IMR-90 (cell line): ENCODE results near the gene HAS3. TPM values are rescaled to one million over a fixed set of nuclear protein-coding genes. Genes with fewer than 3 reads are reported as not detected.

Source experiments
- ATAC-seq: fragments of 200-7000 bp; cut with Tn5 transposase; 2 replicates; pipeline ENCODE4 v1.9.1; 2020; ENCODE audit warnings: low read depth, mild to moderate bottlenecking, moderate library complexity
- BruUV-seq: library from RNA; stranded (reverse); fragments of 400-500 nt; replicated peaks from 2 replicates; lab custom pipeline; 2021; lab: Mats Ljungman, UMichigan
- CTCF ChIA-PET: fragments of 300-600 bp; formaldehyde crosslinking; extraction: SDS; loops from one replicate; lab custom pipeline; 2021; ENCODE audit warnings: antibody characterized with exemption; lab: Yijun Ruan, JAX
- POLR2A ChIA-PET: fragments of 300-600 bp; sonication (Branson Sonifier 250); formaldehyde crosslinking; loops from one replicate; lab custom pipeline; 2022; ENCODE audit warnings: antibody characterized with exemption; ENCODE audit not compliant: unreplicated experiment; lab: Charles Lee
- DNase-seq: peaks from one replicate; pipeline ENCODE4 v3.0.0; 2013
- H2AFZ ChIP-seq: replicated peaks from 2 replicates; pipeline ENCODE3; 2013; ENCODE audit warnings: low read length, mild to moderate bottlenecking; ENCODE audit not compliant: poor library complexity
- H2AK5ac ChIP-seq: 2 replicates; pipeline ENCODE4 v1.6.1; 2013; ENCODE audit warnings: low read depth, low read length, inconsistent platforms
- H2AK9ac ChIP-seq: replicated peaks from 2 replicates; pipeline ENCODE3; 2013; ENCODE audit warnings: mild to moderate bottlenecking, low read depth, low read length, moderate library complexity; ENCODE audit not compliant: poor library complexity
- H2BK120ac ChIP-seq: 2 replicates; pipeline ENCODE4 v1.6.1; 2013; ENCODE audit warnings: low read depth, low read length, inconsistent platforms
- H2BK15ac ChIP-seq: 3 replicates; pipeline ENCODE4 v1.6.1; 2013; ENCODE audit warnings: low read depth, low read length, inconsistent platforms
- H2BK20ac ChIP-seq: 2 replicates; pipeline ENCODE4 v1.6.1; 2013; ENCODE audit warnings: low read depth, mild to moderate bottlenecking, inconsistent platforms, low read length, moderate library complexity
- H2BK5ac ChIP-seq: 2 replicates; pipeline ENCODE4 v1.6.1; 2013; ENCODE audit warnings: mild to moderate bottlenecking, low read depth, low read length, inconsistent platforms; ENCODE audit not compliant: poor library complexity, severe bottlenecking
- H3K14ac ChIP-seq: replicated peaks from 2 replicates; pipeline ENCODE4 v1.6.1; 2013; ENCODE audit warnings: low read depth, low read length, inconsistent platforms
- H3K18ac ChIP-seq: 2 replicates; pipeline ENCODE4 v1.6.1; 2013; ENCODE audit warnings: low read depth, low read length, control low read depth
- H3K23ac ChIP-seq: 2 replicates; pipeline ENCODE4 v1.6.1; 2013; ENCODE audit warnings: low read depth, low read length, inconsistent platforms
- H3K27ac ChIP-seq: 2 replicates; pipeline ENCODE4 v1.5.1; 2013; ENCODE audit warnings: mild to moderate bottlenecking, control low read depth, low read length; ENCODE audit not compliant: insufficient read depth
- H3K27me3 ChIP-seq: 2 replicates; pipeline ENCODE4 v1.6.1; 2013; ENCODE audit warnings: low read length; ENCODE audit not compliant: control insufficient read depth, insufficient read depth
- H3K36me3 ChIP-seq: 2 replicates; pipeline ENCODE4 v1.6.1; 2013; ENCODE audit warnings: low read length, mixed read lengths; ENCODE audit not compliant: control insufficient read depth, insufficient read depth
- H3K4ac ChIP-seq: 2 replicates; pipeline ENCODE4 v1.6.1; 2013; ENCODE audit warnings: low read depth, low read length, inconsistent platforms
- H3K4me1 ChIP-seq: 2 replicates; pipeline ENCODE4 v1.6.1; 2013; ENCODE audit warnings: low read length, mixed read lengths; ENCODE audit not compliant: control insufficient read depth, insufficient read depth
- H3K4me2 ChIP-seq: 2 replicates; pipeline ENCODE4 v1.6.1; 2013; ENCODE audit warnings: low read depth, mild to moderate bottlenecking, control low read depth, low read length, moderate library complexity
- H3K4me3 ChIP-seq: 2 replicates; pipeline ENCODE4 v1.5.1; 2013; ENCODE audit warnings: low read depth, mild to moderate bottlenecking, control low read depth, low read length, moderate library complexity; ENCODE audit not compliant: insufficient read depth
- H3K56ac ChIP-seq: 2 replicates; pipeline ENCODE4 v1.6.1; 2013; ENCODE audit warnings: low read length, inconsistent platforms; ENCODE audit not compliant: insufficient read depth; ENCODE audit errors: extremely low read depth
- H3K79me1 ChIP-seq, 2 experiments: 2 replicates each; pipeline ENCODE4 v1.6.1; 2013; ENCODE audit warnings: low read length in 2 of 2, inconsistent platforms in 1 of 2, low read depth in 1 of 2
- H3K9ac ChIP-seq: 2 replicates; pipeline ENCODE4 v1.6.1; 2013; ENCODE audit warnings: low read depth, low read length, control low read depth
- H3K9me1 ChIP-seq: 2 replicates; pipeline ENCODE4 v1.6.1; 2013; ENCODE audit warnings: low read length, inconsistent platforms; ENCODE audit not compliant: insufficient read depth
- H3K9me3 ChIP-seq: 2 replicates; pipeline ENCODE4 v1.6.1; 2013; ENCODE audit warnings: low read length; ENCODE audit not compliant: control insufficient read depth, insufficient read depth
- H4K20me1 ChIP-seq: 2 replicates; pipeline ENCODE4 v1.6.1; 2013; ENCODE audit warnings: low read length, inconsistent platforms; ENCODE audit not compliant: insufficient read depth
- H4K5ac ChIP-seq: 2 replicates; pipeline ENCODE4 v1.6.1; 2013; ENCODE audit warnings: mild to moderate bottlenecking, low read depth, low read length, control low read depth
- H4K8ac ChIP-seq, 2 experiments: 2 replicates each; pipeline ENCODE4 v1.6.1; 2013; ENCODE audit warnings: low read depth in 2 of 2, low read length in 2 of 2, control low read depth in 1 of 2, inconsistent platforms in 1 of 2
- H4K91ac ChIP-seq: 2 replicates; pipeline ENCODE4 v1.6.1; 2013; ENCODE audit warnings: low read depth, low read length, inconsistent platforms; ENCODE audit not compliant: insufficient read depth
- CHD1 ChIP-seq: IDR thresholded peaks from 2 replicates; pipeline ENCODE4 v1.6.1; 2012; ENCODE audit warnings: low read depth, low read length, improper control_type of control experiment
- ELK1 ChIP-seq: fragments of 150-350 bp; IDR thresholded peaks from 2 replicates; pipeline ENCODE4 v1.6.1; 2016; ENCODE audit warnings: low read depth, mild to moderate bottlenecking, low read length, moderate library complexity, borderline replicate concordance
- MAZ ChIP-seq: IDR thresholded peaks from 2 replicates; pipeline ENCODE4 v1.6.1; 2012; ENCODE audit warnings: low read depth, mild to moderate bottlenecking, low read length, improper control_type of control experiment, moderate library complexity, borderline replicate concordance
- MXI1 ChIP-seq: IDR thresholded peaks from 2 replicates; pipeline ENCODE4 v1.6.1; 2012; ENCODE audit warnings: low read depth, mild to moderate bottlenecking, low read length, moderate library complexity, borderline replicate concordance
- NFE2L2 ChIP-seq: fragments of 150-350 bp; IDR thresholded peaks from 2 replicates; pipeline ENCODE4 v1.6.1; 2016; ENCODE audit warnings: low read depth, mild to moderate bottlenecking, low read length
- RAD21 ChIP-seq: IDR thresholded peaks from 2 replicates; pipeline ENCODE4 v1.6.1; 2012; ENCODE audit warnings: low read length, improper control_type of control experiment
- SMC3 ChIP-seq: fragments of 150-350 bp; IDR thresholded peaks from 2 replicates; pipeline ENCODE4 v1.6.1; 2016; ENCODE audit warnings: low read depth, mild to moderate bottlenecking, antibody characterized with exemption, low read length, moderate library complexity
- WGBS, 2 experiments: methylation state at CpG; one replicate each; pipeline versions ENCODE4 v1.1.5 to v1.1.7; 2013; ENCODE audit warnings: missing lambda C conversion rate in 2 of 2; ENCODE audit not compliant: insufficient read length in 1 of 2; ENCODE audit errors: extremely low coverage in 2 of 2; 5-methylcytosine and 5-hydroxymethylcytosine counted together
- dilution Hi-C: fragments of 300-500 bp; cut with HindIII; formaldehyde crosslinking; loops from one replicate; pipeline ENCODE4 v1.14.3; 2018; ENCODE audit warnings: low sequenced_read_pairs; ENCODE audit not compliant: unreplicated experiment
- in situ Hi-C: fragments of 300-500 bp; cut with MboI; formaldehyde crosslinking; loops from 3 replicates; pipeline ENCODE4 v1.14.3; 2019; ENCODE audit warnings: low sequenced_read_pairs, inconsistent platforms, mixed read lengths
- intact Hi-C: fragments of 100-400 bp; cut with micrococcal nuclease; formaldehyde crosslinking; loops from 2 replicates; pipeline ENCODE4 v1.10.0; 2022
- polyA plus RNA-seq, 3 experiments: library from polyadenylated mRNA; depleted of rRNA; stranded (reverse); fragments of >200 nt; gene quantifications; 2 replicates each; pipeline ENCODE4 v1.2.3, GENCODE V29; 2012; ENCODE audit warnings: low replicate concordance in 1 of 3
- total RNA-seq: library from RNA; depleted of rRNA; stranded (reverse); fragments of >200 nt; gene quantifications from 2 replicates; pipeline ENCODE4 v1.2.3, GENCODE V29; 2012

Gene HAS3
- total and polyA plus RNA-seq, 2 of the 4 experiments (the other 2 are of a cell fraction): 0.36 to 0.97 TPM

GRCh38 chr16:69094501-69094900 lies 11.0 kb upstream of the HAS3 start:
- H4K20me1 ChIP-seq: no peaks in the 10 kb centered on the region
- H4K8ac ChIP-seq: no peak overlapping the region
- no peak overlapping the region for H3K27ac ChIP-seq
- no peak overlapping the region for H2BK20ac ChIP-seq
- BruUV-seq: no TSS peak
- H2AK5ac ChIP-seq: no peak overlapping the region
- no peak overlapping the region for H3K18ac ChIP-seq
- H2AFZ ChIP-seq: no peak overlapping the region
- peaks cover 5% of the 10 kb centered on the region; the same call in 1 of the 2 replicates for H3K4me1 ChIP-seq
- dilution Hi-C loops (no loop called here), intact Hi-C loops (no loop called here), in situ Hi-C loops (no loop called here)
- H2BK15ac ChIP-seq: no peak overlapping the region
- no peaks in the 10 kb centered on the region for H3K79me1 ChIP-seq
- no peak overlapping the region for H2BK120ac ChIP-seq
- H3K27me3 ChIP-seq: no peaks in the 10 kb centered on the region
- no peak overlapping the region for H3K4me3 ChIP-seq
- no peak overlapping the region for H4K91ac ChIP-seq
- H3K23ac ChIP-seq: no peak overlapping the region
- H3K4ac ChIP-seq: no peak overlapping the region
- ChIA-PET POLR2A (no interaction called here), CTCF (interaction anchor here (0.6 kb wide), 1 partner anchor 184 kb away, joined by 3 read pairs; no protein-coding TSS in a partner anchor)
- no peak overlapping the region for H3K4me2 ChIP-seq
- no peaks in the 10 kb centered on the region; the same call in 1 of the 2 replicates for H3K9me1 ChIP-seq
- no peaks in the 10 kb centered on the region for H3K9me3 ChIP-seq
- ATAC-seq (no peak), DNase-seq (no peak)
- no peak overlapping the region for H3K56ac ChIP-seq
- no peak overlapping the region for H3K14ac ChIP-seq
- H2AK9ac ChIP-seq: no peak overlapping the region
- 50% methylated on average over 1 of the region's 5 CpGs; no CpG with 5 or more reads in 1 of the 2 experiments for WGBS, 2 experiments
- no peak overlapping the region for H2BK5ac ChIP-seq
- TF ChIP-seq CHD1 (no peak), ELK1 (no peak), NFE2L2 (no peak), RAD21 (no peak), SMC3 (no peak), MXI1 (no peak), MAZ (no peak)
- H3K9ac ChIP-seq: no peak overlapping the region
- H3K36me3 ChIP-seq: no peaks in the 10 kb centered on the region
- no peak overlapping the region for H4K5ac ChIP-seq
